WTC11 (cell line): ENCODE results near the gene TRIM23. TPM values are rescaled to one million over a fixed set of nuclear protein-coding genes. Genes with fewer than 3 reads are reported as not detected.

Experiments
- ATAC-seq: fragments of 200-7000 bp; cut with Tn5 transposase; 2 replicates; pipeline ENCODE4 v1.10.0; 2021; ENCODE audit warnings: mild to moderate bottlenecking, moderate library complexity
- CTCF ChIA-PET: fragments of 300-600 bp; sonication (Branson Sonifier 250); formaldehyde crosslinking; loops from one replicate; lab custom pipeline; 2021; ENCODE audit warnings: antibody characterized with exemption; lab: Charles Lee
- POLR2A ChIA-PET: fragments of 350-600 bp; sonication (Branson Sonifier 250); formaldehyde crosslinking; loops from one replicate; lab custom pipeline; 2021; ENCODE audit warnings: antibody characterized with exemption; lab: Charles Lee
- DNase-seq: peaks from one replicate; pipeline ENCODE4 v3.0.0; 2021; ENCODE audit warnings: low spot score
- H3K27ac Mint-ChIP-seq: 2 replicates; pipeline ENCODE4 v1.8.0; 2021; ENCODE audit warnings: mixed read lengths
- H3K27me3 Mint-ChIP-seq: 2 replicates; pipeline ENCODE4 v1.8.0; 2021; ENCODE audit warnings: low read depth, mild to moderate bottlenecking, moderate library complexity, mixed read lengths
- H3K36me3 Mint-ChIP-seq: 2 replicates; pipeline ENCODE4 v1.8.0; 2021; ENCODE audit warnings: mixed read lengths
- H3K4me1 Mint-ChIP-seq: 2 replicates; pipeline ENCODE4 v1.8.0; 2022; ENCODE audit warnings: mixed read lengths
- H3K4me3 Mint-ChIP-seq: 2 replicates; pipeline ENCODE4 v1.8.0; 2021; ENCODE audit warnings: mild to moderate bottlenecking, moderate library complexity, mixed read lengths
- H3K9me3 Mint-ChIP-seq: 2 replicates; pipeline ENCODE4 v1.8.0; 2021; ENCODE audit warnings: mixed read lengths
- ATF2 ChIP-seq: sonication (generic); formaldehyde crosslinking; IDR thresholded peaks from 2 replicates; pipeline ENCODE4 v1.8.1; 2022; ENCODE audit warnings: low read depth, missing genetic modification reagents, borderline replicate concordance
- CDX4 ChIP-seq: fragments of 250-450 bp; sonication (Bioruptor Pico); IDR thresholded peaks from 2 replicates; pipeline ENCODE4 v1.9.0; 2021; ENCODE audit warnings: moderate library complexity, mild to moderate bottlenecking, inconsistent platforms, borderline replicate concordance
- FOXP4 ChIP-seq: sonication (generic); formaldehyde crosslinking; IDR thresholded peaks from 2 replicates; pipeline ENCODE4 v1.8.0; 2022; ENCODE audit warnings: mild to moderate bottlenecking, missing genetic modification reagents
- HMGXB4 ChIP-seq: sonication (generic); formaldehyde crosslinking; IDR thresholded peaks from 2 replicates; pipeline ENCODE4 v1.8.1; 2023; ENCODE audit warnings: mild to moderate bottlenecking, moderate library complexity, missing genetic modification reagents
- IRF2 ChIP-seq: sonication (generic); formaldehyde crosslinking; IDR thresholded peaks from 2 replicates; pipeline ENCODE4 v1.8.0; 2022; ENCODE audit warnings: low read depth, missing genetic modification reagents, borderline replicate concordance
- JUN ChIP-seq: sonication (generic); formaldehyde crosslinking; IDR thresholded peaks from 2 replicates; pipeline ENCODE4 v1.8.0; 2023; ENCODE audit warnings: mild to moderate bottlenecking, missing genetic modification reagents
- KAT7 ChIP-seq: sonication (generic); formaldehyde crosslinking; IDR thresholded peaks from 2 replicates; pipeline ENCODE4 v1.8.1; 2023; ENCODE audit warnings: missing genetic modification reagents, mild to moderate bottlenecking, borderline replicate concordance
- MXD4 ChIP-seq: fragments of 250-450 bp; sonication (Bioruptor Pico); IDR thresholded peaks from 2 replicates; pipeline ENCODE4 v1.8.0; 2021; ENCODE audit warnings: mild to moderate bottlenecking, moderate library complexity, borderline replicate concordance
- NFE2L1 ChIP-seq: sonication (generic); formaldehyde crosslinking; IDR thresholded peaks from 2 replicates; pipeline ENCODE4 v1.8.1; 2023; ENCODE audit warnings: missing genetic modification reagents
- OVOL2 ChIP-seq: fragments of 250-450 bp; sonication (Bioruptor Pico); IDR thresholded peaks from 2 replicates; pipeline ENCODE4 v1.9.0; 2021; ENCODE audit warnings: mild to moderate bottlenecking, borderline replicate concordance
- PRDM15 ChIP-seq: sonication (generic); formaldehyde crosslinking; IDR thresholded peaks from 2 replicates; pipeline ENCODE4 v1.8.0; 2022; ENCODE audit warnings: missing genetic modification reagents
- RELA ChIP-seq: sonication (generic); formaldehyde crosslinking; IDR thresholded peaks from 2 replicates; pipeline ENCODE4 v1.8.1; 2022; ENCODE audit warnings: missing genetic modification reagents, mild to moderate bottlenecking, borderline replicate concordance
- RORB ChIP-seq: fragments of 250-450 bp; sonication (Bioruptor Pico); IDR thresholded peaks from 2 replicates; pipeline ENCODE4 v1.9.0; 2021; ENCODE audit warnings: mild to moderate bottlenecking
- SMAD3 ChIP-seq: sonication (generic); formaldehyde crosslinking; IDR thresholded peaks from 2 replicates; pipeline ENCODE4 v1.8.0; 2022; ENCODE audit warnings: missing genetic modification reagents, mild to moderate bottlenecking, borderline replicate concordance
- TEAD4 ChIP-seq: sonication (generic); formaldehyde crosslinking; IDR thresholded peaks from 2 replicates; pipeline ENCODE4 v1.8.0; 2022; ENCODE audit warnings: mild to moderate bottlenecking, missing genetic modification reagents
- ZBTB43 ChIP-seq: sonication (generic); formaldehyde crosslinking; IDR thresholded peaks from 2 replicates; pipeline ENCODE4 v1.8.1; 2023; ENCODE audit warnings: mild to moderate bottlenecking, missing genetic modification reagents
- ZMAT4 ChIP-seq: fragments of 250-450 bp; sonication (Bioruptor Pico); IDR thresholded peaks from 2 replicates; pipeline ENCODE4 v1.9.0; 2021; ENCODE audit warnings: mild to moderate bottlenecking
- ZNF423 ChIP-seq: fragments of 250-450 bp; sonication (Bioruptor Pico); IDR thresholded peaks from 2 replicates; pipeline ENCODE4 v2.1.2; 2022; ENCODE audit warnings: mild to moderate bottlenecking, moderate library complexity
- total RNA-seq: library from RNA; stranded (reverse); gene quantifications from 3 replicates; pipeline ENCODE4 v1.2.3, GENCODE V29; 2021

The TRIM23 gene
- total RNA-seq, 1 experiment from 2014 or later, result 11.8 TPM

GRCh38 chr5:65548281-65548680 is 75.9 kb downstream of the TRIM23 start:
- no peak overlapping the region for H3K27ac Mint-ChIP-seq
- H3K36me3 Mint-ChIP-seq, result peaks cover 38% of the 10 kb centered on the region
- CTCF ChIA-PET, result no interaction called here
- TF ChIP-seq TEAD4 (CRISPR knock-in tag), result no peak
- no peak for TF ChIP-seq RELA
- no peak for TF ChIP-seq CDX4
- TF ChIP-seq NFE2L1 (CRISPR knock-in tag), result no peak
- TF ChIP-seq OVOL2, result no peak
- no peak for TF ChIP-seq SMAD3 (CRISPR knock-in tag)
- TF ChIP-seq FOXP4 (CRISPR knock-in tag), result no peak
- TF ChIP-seq JUN (CRISPR knock-in tag), result no peak
- no peak for TF ChIP-seq HMGXB4 (CRISPR knock-in tag)
- no peak for TF ChIP-seq PRDM15
- no peak for TF ChIP-seq KAT7 (CRISPR knock-in tag)
- no peak for TF ChIP-seq ZBTB43 (CRISPR knock-in tag)
- no peak for TF ChIP-seq ZNF423 (CRISPR knock-in tag)
- no peak for TF ChIP-seq MXD4 (CRISPR knock-in tag)
- TF ChIP-seq ATF2 (CRISPR knock-in tag), result no peak
- TF ChIP-seq IRF2 (CRISPR knock-in tag), result no peak
- TF ChIP-seq ZMAT4, result no peak
- no peak for TF ChIP-seq RORB (CRISPR knock-in tag)
- POLR2A ChIA-PET, result no interaction called here
- no peak for DNase-seq
- no peak overlapping the region for H3K4me3 Mint-ChIP-seq
- ATAC-seq, result no peak
- no peaks in the 10 kb centered on the region for H3K9me3 Mint-ChIP-seq
- no peaks in the 10 kb centered on the region for H3K27me3 Mint-ChIP-seq
- H3K4me1 Mint-ChIP-seq, result no peaks in the 10 kb centered on the region
